HFF-Myc (cell line): Measurements from ENCODE around the gene CSTPP1.

Source experiments
- DNase-seq: peaks from one replicate; pipeline ENCODE4 v3.0.0-alpha.2; 2011; ENCODE audit warnings: low read depth; ENCODE audit errors: extremely low read depth
- H3K4me3 ChIP-seq: replicated peaks from 2 replicates; pipeline ENCODE4 v1.5.1; 2011; ENCODE audit warnings: low read depth, mild to moderate bottlenecking, control low read depth, low read length
- CTCF ChIP-seq: IDR thresholded peaks from 2 replicates; pipeline ENCODE4 v1.5.1; 2012; ENCODE audit warnings: mild to moderate bottlenecking, low read depth, low read length, control low read depth; ENCODE audit errors: missing control alignments

The CSTPP1 gene

DNA sequence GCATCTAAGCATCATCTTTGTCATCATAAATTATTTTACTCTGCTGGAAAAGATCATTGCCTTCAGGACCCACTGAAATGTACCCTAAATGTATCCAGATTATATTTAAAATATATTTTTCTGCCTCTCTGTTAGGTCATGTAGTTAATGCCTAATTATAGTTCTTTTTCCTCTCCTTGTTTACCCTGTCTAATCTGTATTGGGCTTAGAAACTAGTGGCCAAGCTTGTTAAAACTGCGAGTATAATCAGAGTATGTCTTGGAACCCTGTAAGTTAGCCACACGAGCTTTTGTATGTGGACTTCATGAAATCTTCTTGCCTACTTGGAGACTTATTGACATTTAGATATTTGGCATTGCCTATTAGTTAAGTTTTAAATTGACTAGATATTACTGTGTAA, 184.5 kb downstream of the CSTPP1 start:
- no peak for TF ChIP-seq CTCF
- DNase-seq: no peak
- no peak overlapping the region for H3K4me3 ChIP-seq

- H3K4me3 ChIP-seq: no peak overlapping the region
- no peak for DNase-seq
- no peak for TF ChIP-seq CTCF
Observed at GRCh38 chr11:47121731-47122130, 185.2 kb downstream of the CSTPP1 start.

DNA sequence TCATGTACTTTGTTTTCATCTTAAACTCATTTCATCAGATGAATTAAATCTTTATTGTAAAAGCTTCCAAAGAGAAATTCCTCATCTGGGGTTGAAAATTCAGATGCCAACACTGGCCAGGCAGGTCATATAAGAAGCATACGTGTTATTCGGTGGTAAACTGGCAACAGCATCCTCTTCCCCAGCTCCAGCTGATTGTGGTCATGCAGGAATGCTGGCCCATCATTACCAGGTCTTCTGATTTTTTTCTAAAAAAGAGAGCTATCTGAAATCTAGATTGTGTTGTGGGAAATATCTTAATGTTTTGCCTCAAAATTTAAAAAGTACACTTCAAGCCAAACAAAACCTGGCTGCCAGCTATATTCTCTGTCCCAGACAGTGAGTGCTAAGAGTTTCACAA, 186.5 kb downstream of the CSTPP1 start:
- DNase-seq: no peak
- H3K4me3 ChIP-seq: no peak overlapping the region
- no peak for TF ChIP-seq CTCF

DNA sequence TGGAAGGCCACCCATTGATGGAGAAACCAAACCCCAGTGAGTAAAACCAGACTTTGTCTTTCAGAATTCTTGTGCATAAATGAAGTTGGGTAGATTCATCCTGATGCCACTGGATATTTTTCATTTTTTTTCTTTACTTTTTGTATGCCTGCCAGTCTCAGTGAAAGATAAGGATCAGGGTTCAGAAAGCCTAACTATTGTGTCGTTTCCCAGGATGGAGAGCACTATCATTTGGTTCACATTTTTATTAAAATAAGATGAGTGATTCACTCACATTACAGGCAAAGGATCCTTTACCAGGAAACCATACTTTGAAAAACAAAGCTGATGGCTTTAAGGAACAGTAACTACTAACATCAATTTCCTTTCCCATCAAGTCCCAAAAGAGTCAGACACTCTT, 188.1 kb downstream of the CSTPP1 start:
- no peak for TF ChIP-seq CTCF
- DNase-seq: no peak
- no peak overlapping the region for H3K4me3 ChIP-seq

- no peak overlapping the region for H3K4me3 ChIP-seq
- no peak for TF ChIP-seq CTCF
- DNase-seq: no peak
Observed at GRCh38 chr11:47125083-47125482, 188.5 kb downstream of the CSTPP1 start.

- DNase-seq: no peak
- no peak overlapping the region for H3K4me3 ChIP-seq
Observed at GRCh38 chr11:47127213-47127612, 190.7 kb downstream of the CSTPP1 start.

More at GRCh38 chr11:47127213-47127612, 190.7 kb downstream of the CSTPP1 start:
- TF ChIP-seq CTCF: no peak
